Ammon's horn (tissue), 1 donor: ENCODE results near the gene CSF2.
"Not testable (repeated sequence)": the region's sequence is repeated elsewhere in the genome, so short reads cannot be mapped to it uniquely, and the experiment has no call there.

ENCODE experiments used
- DNase-seq: peaks from one replicate; pipeline ENCODE4 v3.0.0-alpha.2; 2016; ENCODE audit warnings: low spot score

CSF2 gene

GRCh38 chr5:132090107-132090506 lies 16.5 kb downstream of the CSF2 start:
- DNase-seq: no peak

- no peak for DNase-seq
These were observed 19.7 kb downstream of the CSF2 start for GRCh38 chr5:132093271-132093670.

GRCh38 chr5:132094393-132095076 lies 20.9 kb downstream of the CSF2 start:
- no peak for DNase-seq

- no peak for DNase-seq
These were observed 21.5 kb downstream of the CSF2 start for GRCh38 chr5:132095077-132095410.

GRCh38 chr5:132095424-132095972 lies 21.9 kb downstream of the CSF2 start:
- DNase-seq: no peak

- no peak for DNase-seq
These were observed 23.3 kb downstream of the CSF2 start for GRCh38 chr5:132096904-132097303.

GRCh38 chr5:132098151-132098594 lies 24.6 kb downstream of the CSF2 start:
- DNase-seq: no peak

- DNase-seq: no peak
These were observed 25.0 kb downstream of the CSF2 start for GRCh38 chr5:132098621-132099020.

- no peak for DNase-seq
These were observed 25.6 kb downstream of the CSF2 start for GRCh38 chr5:132099076-132099748.

- DNase-seq: no peak
These were observed 26.3 kb downstream of the CSF2 start for GRCh38 chr5:132099905-132100304.

GRCh38 chr5:132100672-132101261 lies 27.2 kb downstream of the CSF2 start:
- no peak for DNase-seq

GRCh38 chr5:132101385-132101880 lies 27.8 kb downstream of the CSF2 start:
- no peak for DNase-seq

- DNase-seq: no peak
These were observed 28.6 kb downstream of the CSF2 start for GRCh38 chr5:132102101-132102701.

- no peak for DNase-seq
These were observed 29.3 kb downstream of the CSF2 start for GRCh38 chr5:132102944-132103331.

- no peak for DNase-seq
These were observed 29.9 kb downstream of the CSF2 start for GRCh38 chr5:132103332-132103951.

- no peak for DNase-seq
These were observed 30.4 kb downstream of the CSF2 start for GRCh38 chr5:132103969-132104391.

- DNase-seq: no peak
These were observed 31.0 kb downstream of the CSF2 start for GRCh38 chr5:132104556-132104955.

GRCh38 chr5:132105688-132106087 lies 32.1 kb downstream of the CSF2 start:
- no peak for DNase-seq

- DNase-seq: not testable (repeated sequence)
These were observed 34.9 kb downstream of the CSF2 start for GRCh38 chr5:132108495-132108894.

- not testable (repeated sequence) for DNase-seq
These were observed 35.4 kb downstream of the CSF2 start for GRCh38 chr5:132108957-132109356.

- no peak for DNase-seq
These were observed 36.0 kb downstream of the CSF2 start for GRCh38 chr5:132109494-132110053.

- DNase-seq: no peak
These were observed 36.6 kb downstream of the CSF2 start for GRCh38 chr5:132110195-132110594.
